GM21723 (cell line): Measurements from ENCODE around the gene NPAS3.

Source experiments
- ATAC-seq: cut with Tn5 transposase; IDR thresholded peaks from one replicate; pipeline ENCODE4 v1.9.1; 2021; ENCODE audit warnings: mild to moderate bottlenecking, moderate library complexity; ENCODE audit not compliant: unreplicated experiment

NPAS3 gene

GRCh38 chr14:33773205-33774030 lies 834.7 kb downstream of the NPAS3 start:
- no peak for ATAC-seq

- no peak for ATAC-seq
Measured at GRCh38 chr14:33774161-33774560, 835.5 kb downstream of the NPAS3 start.

GRCh38 chr14:33774723-33775470 lies 836.2 kb downstream of the NPAS3 start:
- ATAC-seq: no peak

- ATAC-seq: no peak
Measured at GRCh38 chr14:33776871-33777270, 838.2 kb downstream of the NPAS3 start.

- no peak for ATAC-seq
Measured at GRCh38 chr14:33777681-33778080, 839.0 kb downstream of the NPAS3 start.

- ATAC-seq: no peak
Measured at GRCh38 chr14:33780035-33780434, 841.4 kb downstream of the NPAS3 start.

- no peak for ATAC-seq
Measured at GRCh38 chr14:33781236-33781635, 842.6 kb downstream of the NPAS3 start.

GRCh38 chr14:33782923-33783322 lies 844.2 kb downstream of the NPAS3 start:
- ATAC-seq: no peak

- ATAC-seq: no peak
Measured at GRCh38 chr14:33786091-33786825, 847.6 kb downstream of the NPAS3 start.

- no peak for ATAC-seq
Measured at GRCh38 chr14:33788161-33788560, 849.5 kb downstream of the NPAS3 start.

- ATAC-seq: no peak
Measured at GRCh38 chr14:33790996-33791395, 852.3 kb downstream of the NPAS3 start.

- peak; percentile 81 for ATAC-seq
Measured at GRCh38 chr14:33792009-33792719, 853.5 kb downstream of the NPAS3 start.

GRCh38 chr14:33792720-33793368 lies 854.2 kb downstream of the NPAS3 start:
- ATAC-seq: peak; percentile 73

GRCh38 chr14:33793398-33794110 lies 854.9 kb downstream of the NPAS3 start:
- ATAC-seq: no peak

GRCh38 chr14:33794791-33795305 lies 856.2 kb downstream of the NPAS3 start:
- no peak for ATAC-seq

- ATAC-seq: no peak
Measured at GRCh38 chr14:33796356-33796755, 857.7 kb downstream of the NPAS3 start.

- ATAC-seq: no peak
Measured at GRCh38 chr14:33799705-33800570, 861.3 kb downstream of the NPAS3 start.

GRCh38 chr14:33800735-33801163 lies 862.1 kb downstream of the NPAS3 start:
- ATAC-seq: no peak
